ENCODE data around the gene HCN1. TPM values are rescaled to one million over a fixed set of nuclear protein-coding genes. Genes with fewer than 3 reads are reported as not detected.
A peak's percentile ranks its signal among the peaks of the same experiment; 100 is the strongest.
"Not testable (repeated sequence)": the region's sequence is repeated elsewhere in the genome, so short reads cannot be mapped to it uniquely, and the experiment has no call there.

Gene HCN1
- total RNA-seq, 1 donor from 2014 or later: 0.05 TPM

DNA sequence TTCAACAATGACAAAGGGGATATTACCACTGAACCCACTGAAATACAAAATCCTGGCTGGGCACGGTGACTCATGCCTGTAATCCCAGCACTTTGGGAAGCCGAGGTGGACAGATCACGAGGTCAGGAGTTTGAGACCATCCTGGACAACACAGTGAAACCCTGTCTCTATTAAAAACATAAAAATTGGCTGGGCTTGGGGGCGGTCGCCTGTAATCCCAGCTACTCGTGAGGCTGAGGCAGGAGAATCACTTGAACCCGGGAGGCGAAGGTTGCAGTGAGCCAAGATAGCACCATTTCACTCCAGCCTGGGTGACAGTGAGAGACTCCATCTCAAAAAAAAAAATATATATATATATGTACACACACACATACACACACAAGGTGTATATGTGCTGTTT, 324.8 kb downstream of the HCN1 start:
- DNase-seq; ATAC-seq (ENCODE audit: poor library complexity); intact Hi-C loops (cut with DNase I): not testable (repeated sequence)

DNA sequence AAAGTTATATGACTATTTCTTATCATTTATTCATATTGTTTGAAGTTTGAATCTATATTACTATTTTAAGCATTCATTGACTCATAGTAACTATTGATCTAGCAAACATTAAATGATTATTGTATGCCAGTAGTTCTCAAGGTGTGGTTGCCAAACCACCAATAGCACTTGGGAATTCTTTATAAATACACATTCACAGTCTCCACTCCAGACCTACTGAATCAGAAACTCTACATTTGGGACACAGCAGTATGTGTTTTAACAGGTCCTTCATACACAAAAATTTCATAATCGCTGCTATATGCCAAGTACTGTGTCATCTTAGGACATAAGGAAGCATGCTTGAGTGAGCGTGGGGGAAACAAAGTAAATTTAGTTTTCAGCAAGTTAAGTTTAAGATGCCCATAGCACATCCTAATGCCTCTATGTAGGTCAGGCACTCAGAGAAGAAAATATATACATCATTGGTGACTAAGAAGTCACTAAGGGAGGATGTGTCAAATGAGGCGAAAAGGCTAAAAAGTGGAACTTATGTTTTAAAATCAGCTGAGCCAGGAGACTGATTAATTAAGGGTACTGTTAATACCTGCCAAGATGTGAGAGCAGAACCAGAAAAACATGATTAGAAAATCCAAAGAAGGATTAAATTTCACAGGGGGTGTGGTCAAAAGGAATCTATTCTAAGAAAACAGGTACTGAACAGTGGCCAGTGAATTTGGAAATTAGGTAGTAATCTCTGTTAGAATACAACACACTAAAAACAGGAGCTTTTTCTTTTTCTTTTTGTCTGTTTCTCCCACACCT, 340.8 kb downstream of the HCN1 start:
- no peak for DNase-seq
- intact Hi-C loops (cut with DNase I): no loop called here
- ATAC-seq (ENCODE audit: poor library complexity): no peak

DNA sequence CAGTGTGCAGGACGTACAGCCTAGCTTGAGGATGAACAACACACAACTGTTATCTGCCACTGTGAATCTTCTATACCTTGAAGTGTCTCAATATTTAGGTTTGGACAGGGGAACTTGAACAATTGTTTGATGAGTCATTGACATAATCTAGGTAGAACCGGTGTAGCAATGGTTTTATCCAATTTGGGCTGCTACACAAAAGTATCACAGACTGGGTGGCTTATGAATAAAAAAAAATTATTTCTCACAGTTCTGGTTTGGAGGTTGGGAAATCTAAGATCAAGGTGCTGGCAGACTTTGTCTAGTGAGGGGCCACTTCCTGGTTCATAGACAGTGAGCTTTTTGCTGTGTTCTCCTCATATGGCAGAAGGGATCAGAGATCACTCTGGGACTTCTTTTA, 359.7 kb downstream of the HCN1 start:
- intact Hi-C loops (cut with DNase I): no loop called here
- DNase-seq: no peak
- ATAC-seq (ENCODE audit: poor library complexity): no peak

DNA sequence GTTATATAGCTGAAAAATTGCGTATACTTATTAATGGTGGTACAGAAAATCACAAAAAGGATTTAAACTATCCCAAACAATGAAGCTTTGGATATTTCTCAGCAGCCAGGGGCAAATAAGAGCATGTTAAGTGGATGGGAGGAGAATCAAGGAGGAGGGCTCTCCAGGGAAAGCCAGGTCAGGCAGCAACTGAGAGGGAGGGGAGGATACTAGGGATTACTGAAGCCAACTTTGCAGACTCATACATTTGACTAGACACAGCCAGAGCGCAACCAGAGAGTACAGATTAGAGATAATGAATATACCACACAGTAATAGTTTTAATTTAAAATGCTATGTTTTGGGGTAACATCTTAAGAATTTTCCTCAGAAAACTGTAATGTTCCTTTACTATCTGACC, 360.2 kb downstream of the HCN1 start:
- ATAC-seq (ENCODE audit: poor library complexity) (peak; percentile 82), DNase-seq (no peak)
- intact Hi-C loops (cut with DNase I): no loop called here

DNA sequence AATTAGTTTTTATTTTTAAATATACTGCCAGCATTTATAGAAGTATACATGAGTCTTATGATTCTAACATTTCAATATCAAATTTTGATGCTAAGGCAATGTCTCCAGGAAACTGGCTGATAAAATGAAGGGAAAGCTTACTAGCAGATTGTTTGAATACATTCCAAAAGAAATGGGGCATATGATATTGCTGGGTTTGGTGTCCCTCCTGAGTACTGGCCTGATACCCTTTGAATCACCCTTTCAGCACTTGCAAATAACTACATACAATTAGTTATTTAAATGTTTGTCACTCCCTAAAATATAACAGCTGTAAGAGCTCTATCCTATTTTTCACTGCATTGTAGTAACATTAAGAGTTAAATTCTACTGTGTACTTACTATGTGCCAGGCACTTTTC, 360.8 kb downstream of the HCN1 start:
- DNase-seq: no peak
- intact Hi-C loops (cut with DNase I): no loop called here
- peak; percentile 54 for ATAC-seq (ENCODE audit: poor library complexity)

DNA sequence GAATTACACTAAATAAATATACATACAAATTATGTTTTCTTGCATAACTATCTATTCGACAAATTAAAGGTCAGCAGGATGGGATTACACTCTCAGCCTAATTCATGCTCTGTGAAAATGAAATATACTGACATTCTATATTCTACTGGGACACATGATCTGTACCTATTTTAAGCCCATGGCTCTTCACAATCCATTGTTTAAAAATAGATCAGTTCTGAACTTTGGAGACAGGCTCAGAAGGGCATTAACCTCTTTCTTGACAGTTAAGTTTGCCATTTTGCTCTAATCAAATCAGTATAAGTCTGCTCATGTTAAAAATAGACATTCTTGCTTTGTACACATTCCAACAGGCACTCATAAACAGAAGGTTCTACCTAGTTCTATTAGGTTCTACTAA, 361.2 kb downstream of the HCN1 start:
- intact Hi-C loops (cut with DNase I): no loop called here
- DNase-seq (no peak), ATAC-seq (ENCODE audit: poor library complexity) (peak; percentile 96)

DNA sequence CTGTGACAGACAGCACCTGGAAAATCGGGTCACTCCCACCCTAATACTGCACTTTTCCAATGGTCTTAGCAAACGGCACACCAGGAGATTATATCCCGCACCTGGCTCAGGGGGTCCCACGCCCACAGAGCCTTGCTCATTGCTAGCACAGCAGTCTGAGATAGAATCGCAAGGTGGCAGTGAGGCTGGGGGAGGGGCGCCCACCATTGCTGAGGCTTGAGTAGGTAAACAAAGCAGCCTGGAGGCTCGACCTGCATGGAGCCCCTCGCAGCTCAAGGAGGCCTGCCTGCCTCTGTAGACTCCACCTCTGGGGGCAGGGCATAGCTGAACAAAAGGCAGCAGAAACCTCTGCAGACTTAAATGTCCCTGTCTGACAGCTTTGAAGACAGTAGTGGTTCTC, 383.6 kb downstream of the HCN1 start:
- ATAC-seq (ENCODE audit: poor library complexity); intact Hi-C loops (cut with DNase I): not testable (repeated sequence)
- peak; percentile 17 for DNase-seq

DNA sequence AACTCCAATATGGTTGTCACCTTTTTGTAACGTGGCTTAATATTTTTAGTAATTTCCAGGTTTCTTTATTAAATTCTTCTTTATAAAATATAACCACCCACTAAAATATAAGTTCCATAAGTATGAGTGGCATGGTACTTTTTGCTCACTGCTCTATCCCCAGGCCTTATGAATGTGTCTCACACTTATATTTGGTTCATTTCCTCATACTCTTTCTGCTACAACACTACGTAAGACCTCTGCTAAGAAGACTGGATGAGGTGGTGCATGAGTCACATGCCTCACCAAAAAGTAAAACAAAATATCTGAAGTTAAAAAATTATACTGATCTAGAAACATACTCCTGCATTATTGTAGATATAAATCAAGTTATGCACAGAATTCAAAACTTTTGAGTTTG, 400.9 kb downstream of the HCN1 start:
- intact Hi-C loops (cut with DNase I): no loop called here
- DNase-seq (no peak), ATAC-seq (ENCODE audit: poor library complexity) (no peak)

DNA sequence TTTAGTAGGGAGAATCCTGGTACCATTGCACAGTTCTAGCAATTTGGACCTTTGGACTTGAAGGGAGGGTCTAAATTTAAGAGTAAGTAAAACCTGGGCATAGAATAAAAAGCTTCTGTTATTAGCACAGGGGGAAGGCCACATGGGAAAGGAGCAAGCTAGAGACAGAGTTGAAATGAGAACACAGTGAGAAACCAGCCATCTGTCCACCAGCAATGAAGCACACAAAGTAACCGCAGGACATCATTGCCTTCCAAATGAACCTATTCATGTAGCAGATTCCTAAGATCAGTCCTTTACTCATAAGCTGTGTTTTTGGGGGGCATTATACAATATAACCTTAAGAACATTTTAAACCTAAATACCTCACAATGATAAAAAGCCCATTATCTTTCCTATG, 407.4 kb downstream of the HCN1 start:
- ATAC-seq (ENCODE audit: poor library complexity) (no peak), DNase-seq (no peak)
- intact Hi-C loops (cut with DNase I): no loop called here

DNA sequence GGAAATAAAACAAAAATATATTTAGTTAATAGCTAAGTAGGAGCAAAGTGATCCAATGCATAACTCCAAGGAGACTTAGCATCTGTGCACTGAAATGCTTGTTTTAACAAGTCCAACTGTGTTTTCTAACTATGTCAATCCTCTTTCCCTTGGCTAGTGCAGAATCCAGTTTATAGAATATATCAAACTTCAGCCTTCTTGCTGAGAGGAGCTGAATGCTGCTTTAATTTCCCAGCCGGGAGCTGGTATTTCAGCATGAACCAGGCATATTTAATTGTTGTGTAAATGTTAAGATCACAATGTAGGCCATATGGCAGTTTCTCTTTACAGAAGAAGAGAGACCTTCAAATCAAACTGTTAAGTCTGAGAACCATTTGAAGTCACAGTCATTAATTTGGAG, 411.7 kb downstream of the HCN1 start:
- ATAC-seq (ENCODE audit: poor library complexity) (no peak), DNase-seq (no peak)
- intact Hi-C loops (cut with DNase I): no loop called here

DNA sequence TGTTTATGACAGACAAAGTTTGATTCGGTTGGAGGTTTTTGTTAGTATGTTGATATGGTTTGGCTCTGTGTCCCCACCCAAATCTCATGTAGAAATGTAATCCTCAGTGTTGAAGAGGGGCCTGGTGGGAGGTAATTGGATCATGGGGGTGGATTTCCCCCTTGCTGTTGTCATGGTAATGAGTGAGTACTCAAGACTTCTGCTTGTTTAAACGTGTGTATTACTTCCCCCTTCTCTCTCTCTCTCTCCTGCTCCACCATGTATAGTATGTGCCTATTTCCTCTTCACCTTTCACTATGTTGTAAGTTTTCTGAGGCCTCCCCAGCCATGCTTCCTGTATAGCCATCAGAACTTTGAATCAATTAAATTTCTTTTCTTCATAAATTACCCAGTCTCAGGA, 415.1 kb downstream of the HCN1 start:
- intact Hi-C loops (cut with DNase I): no loop called here
- DNase-seq (no peak), ATAC-seq (ENCODE audit: poor library complexity) (no peak)

DNA sequence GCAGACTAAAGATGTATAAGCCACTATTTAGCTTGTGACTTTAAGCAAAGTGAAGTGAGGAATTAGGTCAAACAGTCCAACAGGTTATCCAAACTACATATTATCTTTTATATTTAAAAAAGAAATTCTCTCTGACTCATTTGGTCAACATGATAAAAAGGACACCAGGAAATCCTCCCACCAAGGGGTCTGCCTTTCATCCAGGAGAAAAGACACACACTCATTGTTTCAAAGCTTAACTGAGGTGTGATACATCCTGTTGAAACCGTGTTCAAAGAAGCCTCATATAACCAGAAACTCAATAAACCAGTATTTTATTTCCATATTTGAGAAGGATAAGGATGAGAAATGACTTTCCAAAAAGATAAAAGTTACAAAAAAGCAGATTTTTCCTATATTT, 417.1 kb downstream of the HCN1 start:
- no peak for DNase-seq
- intact Hi-C loops (cut with DNase I): no loop called here
- no peak for ATAC-seq (ENCODE audit: poor library complexity)

DNA sequence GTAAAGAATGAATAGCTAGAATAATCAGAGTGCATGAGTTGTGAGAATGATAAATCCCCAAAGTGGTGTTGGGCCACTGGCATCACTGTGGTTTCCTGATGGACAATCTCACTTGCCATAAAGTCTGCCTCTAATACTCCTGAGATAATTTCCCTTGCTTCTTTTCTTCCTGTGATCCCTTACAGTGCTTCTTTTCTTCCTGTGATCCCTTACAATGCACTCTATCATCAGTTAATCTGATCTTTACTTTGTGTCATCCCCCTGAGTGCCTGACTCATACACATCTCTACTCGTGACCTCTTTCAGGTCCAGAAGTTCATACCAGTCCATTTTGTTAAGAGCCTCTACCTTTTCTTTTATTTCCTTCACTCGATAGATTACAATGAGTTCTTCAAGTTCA, 418.3 kb downstream of the HCN1 start:
- DNase-seq (no peak), ATAC-seq (ENCODE audit: poor library complexity) (no peak)
- intact Hi-C loops (cut with DNase I): no loop called here

DNA sequence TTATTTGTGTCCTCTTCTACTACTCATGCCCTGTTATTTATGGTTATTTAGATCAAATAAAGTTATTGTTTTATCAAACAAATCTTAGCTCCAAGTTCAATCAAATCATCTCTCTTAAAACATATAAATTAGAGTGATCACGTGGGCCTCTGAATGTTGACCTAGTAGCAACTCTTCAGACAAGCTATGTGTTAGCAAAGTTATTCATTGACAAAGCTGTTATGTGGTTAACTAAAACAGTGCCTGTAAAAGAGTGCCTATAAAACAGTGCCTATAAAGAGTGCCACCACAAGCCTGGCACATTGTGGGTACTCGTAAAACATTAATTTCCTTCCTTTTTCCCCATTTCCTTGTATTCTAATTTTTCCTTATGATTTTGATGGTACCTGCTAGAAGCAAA, 421.9 kb downstream of the HCN1 start:
- intact Hi-C loops (cut with DNase I): no loop called here
- DNase-seq (no peak), ATAC-seq (ENCODE audit: poor library complexity) (no peak)

DNA sequence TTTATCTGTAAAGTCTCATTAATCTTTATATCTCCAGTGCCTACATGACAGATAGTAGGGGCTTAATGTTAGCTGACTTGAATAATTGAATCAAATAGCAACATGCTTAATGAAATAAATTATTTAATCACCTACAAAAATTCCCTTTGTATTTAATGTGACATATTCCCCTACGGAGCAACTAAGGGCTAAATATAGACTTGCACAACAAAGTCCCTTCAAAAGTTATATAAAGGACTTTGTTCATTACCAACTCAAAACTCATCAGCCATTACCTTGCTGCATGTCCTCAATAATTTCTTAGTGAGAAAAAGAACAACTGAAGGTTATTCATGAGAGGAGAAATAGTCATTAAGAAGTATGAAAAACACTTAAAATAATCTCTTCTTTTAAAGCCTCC, 424.6 kb downstream of the HCN1 start:
- intact Hi-C loops (cut with DNase I): no loop called here
- ATAC-seq (ENCODE audit: poor library complexity): peak; percentile 62

DNA sequence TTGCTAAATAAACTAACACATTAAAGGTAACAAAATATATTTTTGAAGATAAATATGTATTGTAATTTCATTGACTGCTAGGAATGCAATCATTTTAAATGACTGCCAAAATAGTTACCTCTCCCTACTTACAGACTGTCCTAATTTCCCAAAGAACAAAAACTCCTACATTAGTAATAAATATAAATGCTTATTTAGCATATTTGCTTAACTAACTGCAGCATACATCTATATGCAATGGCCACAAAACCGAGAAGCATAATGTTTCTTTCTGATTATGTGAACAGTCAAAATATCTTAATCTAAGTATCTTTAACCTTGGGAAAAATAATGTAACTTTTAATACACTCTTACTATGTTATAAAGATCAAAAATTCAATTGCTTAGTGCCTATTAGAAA, 431.7 kb downstream of the HCN1 start:
- intact Hi-C loops (cut with DNase I): no loop called here
- DNase-seq (no peak), ATAC-seq (ENCODE audit: poor library complexity) (no peak)

More for the DNA sequence above, 424.6 kb downstream of the HCN1 start:
- DNase-seq: no peak

DNA sequence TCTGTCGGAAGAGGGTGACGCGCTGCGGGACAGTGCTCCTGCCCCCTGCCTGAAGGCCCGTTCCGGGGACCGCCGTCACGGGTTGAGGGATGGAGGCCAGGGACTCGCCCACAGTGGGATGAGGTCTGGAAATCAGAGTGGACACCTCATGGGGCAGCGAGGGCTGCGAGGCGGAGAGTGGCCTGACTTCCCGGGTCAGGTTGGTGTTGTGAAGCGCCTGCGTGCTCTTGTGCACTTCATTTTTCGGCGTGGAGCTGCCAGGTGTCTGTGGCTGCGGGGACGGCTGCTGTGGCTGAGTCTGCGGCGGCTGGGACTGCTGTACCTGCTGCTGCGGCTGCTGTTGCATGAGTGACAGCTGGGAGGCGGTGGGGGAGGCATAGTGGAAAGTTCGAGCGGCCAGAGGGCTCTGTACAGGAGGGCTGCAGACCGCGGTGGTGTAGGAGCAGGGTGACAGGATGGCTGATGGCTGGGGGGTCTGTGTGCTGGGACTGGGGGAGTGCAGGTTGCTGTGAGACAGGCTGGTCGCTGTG, 434.1 kb downstream of the HCN1 start:
- ATAC-seq (ENCODE audit: poor library complexity) (no peak), DNase-seq (no peak)
- intact Hi-C loops (cut with DNase I): no loop called here

DNA sequence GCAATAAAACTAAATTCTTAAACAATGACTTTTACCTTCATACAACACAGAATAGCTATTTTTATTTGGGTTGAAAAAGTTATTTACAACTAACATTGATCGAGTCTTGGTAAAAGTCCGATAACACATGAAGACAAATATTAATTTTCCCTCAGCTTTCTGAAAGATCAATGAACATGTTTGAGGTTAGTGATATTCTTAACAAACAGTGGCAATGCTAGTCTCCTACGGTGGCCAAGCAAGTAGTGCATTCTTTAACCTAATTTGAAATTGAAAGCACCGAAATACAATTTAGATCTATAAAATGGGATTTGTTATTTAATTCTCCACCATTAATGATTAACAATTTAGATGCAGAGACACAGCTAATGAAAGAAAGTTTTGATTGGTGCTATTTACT, 435.1 kb downstream of the HCN1 start:
- DNase-seq: no peak
- intact Hi-C loops (cut with DNase I): no loop called here
- no peak for ATAC-seq (ENCODE audit: poor library complexity)

DNA sequence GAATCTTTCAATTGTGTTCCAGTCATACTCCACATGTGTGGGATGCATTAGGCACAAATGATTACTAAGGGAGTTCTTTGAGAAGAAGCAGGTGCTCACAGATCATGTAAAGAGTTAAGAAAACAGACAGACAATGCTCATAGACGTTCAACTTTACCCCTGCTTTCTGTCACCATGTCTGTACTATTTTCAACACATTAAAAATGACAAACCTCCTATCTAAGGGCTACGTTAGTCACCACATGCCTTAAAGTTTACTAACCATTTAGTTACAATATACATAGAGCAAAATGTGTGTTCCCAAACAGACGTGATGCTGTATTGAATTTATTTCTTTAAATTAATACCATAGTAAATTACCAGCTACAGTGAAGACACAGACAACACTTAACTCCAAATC, 435.9 kb downstream of the HCN1 start:
- intact Hi-C loops (cut with DNase I): no loop called here
- DNase-seq: no peak
- no peak for ATAC-seq (ENCODE audit: poor library complexity)

DNA sequence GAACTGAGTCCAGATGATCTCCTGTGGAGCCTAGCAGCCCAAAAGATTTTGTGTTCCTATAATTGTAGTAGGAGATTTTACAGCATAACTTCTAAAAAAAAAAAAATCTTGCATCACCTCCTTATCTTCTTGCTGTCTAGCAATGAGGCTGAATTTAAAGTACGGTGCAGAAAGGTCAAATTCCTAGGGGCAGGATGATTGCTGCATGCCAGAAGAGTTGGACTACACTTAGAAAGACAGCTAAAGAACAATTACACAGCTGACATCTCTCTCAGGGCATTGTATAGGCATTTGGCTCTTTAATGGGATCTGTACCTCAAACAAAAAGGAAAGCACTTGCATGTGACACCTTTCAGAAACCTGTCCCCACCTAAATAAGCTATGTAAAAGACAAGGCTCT, 443.2 kb downstream of the HCN1 start:
- intact Hi-C loops (cut with DNase I): no loop called here
- DNase-seq (no peak), ATAC-seq (ENCODE audit: poor library complexity) (peak; percentile 93)

DNA sequence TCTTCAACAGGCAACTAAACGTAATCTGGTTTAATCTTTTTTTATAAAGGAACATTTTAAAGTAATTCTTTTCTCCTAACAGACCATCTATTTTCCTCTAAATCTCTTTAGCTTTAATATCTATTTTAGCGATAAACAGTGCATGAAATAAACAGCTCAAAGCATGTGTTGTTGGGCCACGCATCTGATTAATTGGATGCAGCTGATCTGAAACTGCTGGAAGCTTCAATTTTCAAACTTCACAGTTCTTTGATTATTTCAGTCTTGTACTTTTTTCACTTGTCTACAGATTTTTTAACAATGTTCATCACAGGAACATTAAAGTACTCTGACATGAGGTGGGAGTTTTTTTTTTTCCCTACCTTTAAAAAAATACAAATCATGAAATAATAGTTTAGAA, 443.6 kb downstream of the HCN1 start:
- intact Hi-C loops (cut with DNase I): no loop called here
- no peak for ATAC-seq (ENCODE audit: poor library complexity)
- DNase-seq: no peak

Data from Right ventricle myocardium superior (tissue), 1 donor.